ENCODE data around the gene ASPN. TPM values are rescaled to one million over a fixed set of nuclear protein-coding genes. Genes with fewer than 3 reads are reported as not detected.

The ASPN gene
- total and polyA plus RNA-seq, 2 donors (not counting 3 experiments of a cell fraction or from before 2014, with no cell fraction given) = not detected

DNA sequence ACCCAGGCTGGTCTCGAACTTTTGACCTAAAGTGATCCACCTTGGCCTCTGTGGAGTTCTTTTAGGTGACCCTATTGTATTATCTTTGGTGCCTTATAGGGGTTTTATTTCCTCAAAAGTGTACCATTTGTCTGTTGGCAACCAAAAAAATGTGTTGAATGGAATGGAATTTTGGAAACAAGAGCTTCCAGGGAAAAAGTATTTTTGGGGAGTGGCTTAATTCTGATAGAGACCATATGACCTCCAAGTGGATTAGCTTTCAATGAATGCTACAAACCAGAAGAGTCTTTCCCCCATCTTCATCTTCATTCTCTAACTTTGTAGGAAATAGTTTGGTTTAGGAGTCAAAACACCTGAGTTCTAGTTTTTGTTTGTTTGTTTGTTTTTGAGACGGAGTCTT is 74.5 kb downstream of the ASPN start:
- no peak overlapping the region for H3K9ac ChIP-seq (replicated peaks; ENCODE audit: extremely low read depth, insufficient read depth, low read length)
- H3K79me2 ChIP-seq (ENCODE audit: control insufficient read depth, insufficient read depth, low read length) = no peaks in the 10 kb centered on the region
- no peak overlapping the region for H3K4me2 ChIP-seq (ENCODE audit: insufficient read depth, low read length)
- H3K27me3 ChIP-seq (ENCODE audit: control insufficient read depth in 2 of 2, insufficient read depth in 2 of 2, low read length in 2 of 2) = no peaks in the 10 kb centered on the region
- no peak overlapping the region for H3K4me3 ChIP-seq (replicated peaks in 1 of 3; ENCODE audit: insufficient read depth in 1 of 3, low read depth in 1 of 3, low read length in 3 of 3)
- intact Hi-C loops (cut with micrococcal nuclease) (no loop called here), dilution Hi-C loops (cut with MboI; ENCODE audit: extremely low pct_ligation_motif_present, low sequenced_read_pairs) (no loop called here)
- FAIRE-seq (no peak), DNase-seq (ENCODE audit: low read depth, low spot score) (no peak)
- no peak overlapping the region for H3K27ac ChIP-seq (ENCODE audit: insufficient read depth, low read depth, low read length)
- no peaks in the 10 kb centered on the region for H3K4me1 ChIP-seq (ENCODE audit: control insufficient read depth, extremely low read depth, insufficient read depth, low read length)
- H2AFZ ChIP-seq (ENCODE audit: low read depth, low read length) = no peak overlapping the region
- no peaks in the 10 kb centered on the region for H3K36me3 ChIP-seq (ENCODE audit: control insufficient read depth in 2 of 2, extremely low read depth in 1 of 2, insufficient read depth in 2 of 2, low read length in 2 of 2)
- no peaks in the 10 kb centered on the region for H4K20me1 ChIP-seq (replicated peaks; ENCODE audit: control insufficient read depth, extremely low read depth, insufficient read depth, low read length)
- TF ChIP-seq, protein P1, sequence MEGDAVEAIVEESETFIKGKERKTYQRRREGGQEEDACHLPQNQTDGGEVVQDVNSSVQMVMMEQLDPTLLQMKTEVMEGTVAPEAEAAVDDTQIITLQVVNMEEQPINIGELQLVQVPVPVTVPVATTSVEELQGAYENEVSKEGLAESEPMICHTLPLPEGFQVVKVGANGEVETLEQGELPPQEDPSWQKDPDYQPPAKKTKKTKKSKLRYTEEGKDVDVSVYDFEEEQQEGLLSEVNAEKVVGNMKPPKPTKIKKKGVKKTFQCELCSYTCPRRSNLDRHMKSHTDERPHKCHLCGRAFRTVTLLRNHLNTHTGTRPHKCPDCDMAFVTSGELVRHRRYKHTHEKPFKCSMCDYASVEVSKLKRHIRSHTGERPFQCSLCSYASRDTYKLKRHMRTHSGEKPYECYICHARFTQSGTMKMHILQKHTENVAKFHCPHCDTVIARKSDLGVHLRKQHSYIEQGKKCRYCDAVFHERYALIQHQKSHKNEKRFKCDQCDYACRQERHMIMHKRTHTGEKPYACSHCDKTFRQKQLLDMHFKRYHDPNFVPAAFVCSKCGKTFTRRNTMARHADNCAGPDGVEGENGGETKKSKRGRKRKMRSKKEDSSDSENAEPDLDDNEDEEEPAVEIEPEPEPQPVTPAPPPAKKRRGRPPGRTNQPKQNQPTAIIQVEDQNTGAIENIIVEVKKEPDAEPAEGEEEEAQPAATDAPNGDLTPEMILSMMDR (IDR thresholded peaks at IDR 0.05; ENCODE audit: extremely low read depth in 1 of 2, insufficient read depth in 1 of 2, low read depth in 1 of 2, low read length in 2 of 2) = no peak
- no peak for TF ChIP-seq EZH2 (IDR thresholded peaks at IDR 0.05; ENCODE audit: borderline replicate concordance, low read depth, low read length, severe bottlenecking)
- no peak for TF ChIP-seq POLR2AphosphoS5 (IDR thresholded peaks at IDR 0.05; ENCODE audit: insufficient read depth, low read depth, low read length)
- no TSS peak for BruUV-seq (replicated peaks)
- POLR2A ChIA-PET = no interaction called here
- no peaks in the 10 kb centered on the region for H3K9me1 ChIP-seq (replicated peaks; ENCODE audit: control insufficient read depth, extremely low read depth, insufficient read depth, low read length)
- no peaks in the 10 kb centered on the region for H3K9me3 ChIP-seq (replicated peaks; ENCODE audit: control insufficient read depth, insufficient read depth, low read length)
- CTCF ChIA-PET = no interaction called here

DNA sequence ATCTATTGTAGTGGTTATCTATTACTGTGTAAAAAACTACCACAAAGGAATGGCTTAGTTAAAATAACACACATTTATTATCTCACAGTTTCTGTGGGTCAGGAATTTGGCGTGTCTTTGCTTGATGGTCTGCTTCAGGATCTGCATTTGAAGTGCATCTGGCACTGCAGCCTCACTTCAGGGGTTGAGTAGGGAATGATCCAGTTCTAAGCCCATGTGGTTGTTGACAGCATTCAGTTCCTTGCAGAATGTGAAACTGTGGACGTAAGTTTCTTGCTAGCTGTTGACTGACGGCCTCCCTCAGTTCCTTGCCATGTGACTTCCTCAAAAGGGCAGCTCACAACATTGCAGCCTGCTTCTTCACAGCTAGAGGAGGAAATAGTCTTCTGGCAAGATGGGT is 75.8 kb downstream of the ASPN start:
- CTCF ChIA-PET = interaction anchor here (1.2 to 2.1 kb wide), 2 partner anchors 19 to 78 kb away, joined by 4 to 5 read pairs; no protein-coding TSS in a partner anchor
- TF ChIP-seq GATA2 (IDR thresholded peaks at IDR 0.05; ENCODE audit: insufficient read depth, insufficient read length, low read depth, low read length) (no peak), POLR2AphosphoS5 (IDR thresholded peaks at IDR 0.05; ENCODE audit: insufficient read depth, low read depth, low read length) (no peak)
- dilution Hi-C loops (cut with MboI; ENCODE audit: extremely low pct_ligation_motif_present, low sequenced_read_pairs) = no loop called here
- BruUV-seq (replicated peaks) = no TSS peak
- Histone ChIP-seq H4K20me1 (replicated peaks; ENCODE audit: control insufficient read depth, extremely low read depth, insufficient read depth, low read length) (no peaks in the 10 kb centered on the region), H3K27me3 (ENCODE audit: control insufficient read depth in 2 of 2, insufficient read depth in 2 of 2, low read length in 2 of 2) (no peaks in the 10 kb centered on the region), H3K4me1 (ENCODE audit: control insufficient read depth, extremely low read depth, insufficient read depth, low read length) (no peaks in the 10 kb centered on the region), H3K79me2 (ENCODE audit: control insufficient read depth, insufficient read depth, low read length) (no peaks in the 10 kb centered on the region), H3K4me2 (ENCODE audit: insufficient read depth, low read length) (no peak overlapping the region), H3K9me1 (replicated peaks; ENCODE audit: control insufficient read depth, extremely low read depth, insufficient read depth, low read length) (no peaks in the 10 kb centered on the region), H2AFZ (ENCODE audit: low read depth, low read length) (peak overlapping the region; percentile 60), H3K27ac (ENCODE audit: insufficient read depth, low read depth, low read length) (no peak overlapping the region), H3K4me3 (replicated peaks in 1 of 3; ENCODE audit: insufficient read depth in 1 of 3, low read depth in 1 of 3, low read length in 3 of 3) (no peak overlapping the region), H3K9me3 (replicated peaks; ENCODE audit: control insufficient read depth, insufficient read depth, low read length) (no peaks in the 10 kb centered on the region), H3K9ac (replicated peaks; ENCODE audit: extremely low read depth, insufficient read depth, low read length) (no peak overlapping the region), H3K36me3 (ENCODE audit: control insufficient read depth in 2 of 2, extremely low read depth in 1 of 2, insufficient read depth in 2 of 2, low read length in 2 of 2) (no peaks in the 10 kb centered on the region)
- FAIRE-seq = no peak
- POLR2A ChIA-PET = no interaction called here
- intact Hi-C loops (cut with micrococcal nuclease) = no loop called here
- peak; percentile 65 for DNase-seq (ENCODE audit: low read depth, low spot score)

Small RNA genes within 50 kb of the gene (microRNA-seq; reads per million reads assigned to microRNA genes)
- gene MIR4670 (ENCODE audit: borderline number of aligned reads, borderline replicate concordance) = not detected

Small RNA genes within 50 kb of the gene (small RNA-seq; reads per million reads assigned to genes)
- not detected for gene MIR4670 (ENCODE audit: insufficient read depth, insufficient read length, low read depth, low replicate concordance)

Other genes with a start within 250 kb of the ASPN start
- 130 and 132 TPM in 2 replicates for gene IARS1, start 188.8 kb downstream of the ASPN start, total RNA-seq
- 25.0 and 32.8 TPM in 2 replicates for gene IARS1, start 188.8 kb downstream of the ASPN start, polyA plus RNA-seq
- 36.1 and 41.6 TPM in 2 replicates for gene NOL8, start 157.2 kb downstream of the ASPN start, total RNA-seq
- 5.1 and 5.6 TPM in 2 replicates for gene NOL8, start 157.2 kb downstream of the ASPN start, polyA plus RNA-seq
- gene CENPP, start 156.6 kb downstream of the ASPN start, total RNA-seq = 8.7 and 12.0 TPM in 2 replicates
- gene CENPP, start 156.6 kb downstream of the ASPN start, polyA plus RNA-seq = 1.2 and 1.3 TPM in 2 replicates
- gene OGN, start 77.9 kb downstream of the ASPN start, total RNA-seq = not detected in 2 replicates
- gene OGN, start 77.9 kb downstream of the ASPN start, polyA plus RNA-seq = not detected in 2 replicates
- not detected in 2 replicates for gene OMD, start 58.0 kb downstream of the ASPN start, total RNA-seq
- not detected in 2 replicates for gene OMD, start 58.0 kb downstream of the ASPN start, polyA plus RNA-seq
- not detected in 2 replicates for gene ECM2, start 53.5 kb upstream of the ASPN start, total RNA-seq
- gene ECM2, start 53.5 kb upstream of the ASPN start, polyA plus RNA-seq = 0.03 TPM in 2 replicates
- gene IPPK, start 187.6 kb upstream of the ASPN start, total RNA-seq = 12.5 and 14.0 TPM in 2 replicates
- 26.6 and 28.0 TPM in 2 replicates for gene IPPK, start 187.6 kb upstream of the ASPN start, polyA plus RNA-seq

All from endothelial cell of umbilical vein (primary cell).